NCI-H510A treated with DMSO at 0.1 percent for 48 hours (cell line): ENCODE results near the gene CACNA1C.
A peak's percentile ranks its signal among the peaks of the same experiment; 100 is the strongest.

Experiments
- DNase-seq: peaks from one replicate; lab custom pipeline; 2025; lab: John Stamatoyannopoulos, UW

Gene CACNA1C

GRCh38 chr12:2052826-2053678 lies at the start of gene CACNA1C:
Gene CACNA1C, plus strand, starts transcription at chr12:2052987. Its CDS starts 576 bp downstream, at chr12:2053563.
- peak; percentile 48 for DNase-seq

- peak; percentile 65 for DNase-seq
These were observed 49.1 kb upstream of the CACNA1C start for GRCh38 chr12:2003676-2004112.

GRCh38 chr12:2004113-2004929 lies 48.5 kb upstream of the CACNA1C start, which contains the start of gene DCP1B:
Gene DCP1B, minus strand, starts transcription at chr12:2004457. Its CDS starts 26 bp downstream, at chr12:2004431.
- peak; percentile 93 for DNase-seq

GRCh38 chr12:2008677-2009076 lies 44.1 kb upstream of the CACNA1C start:
- DNase-seq, result no peak

- no peak for DNase-seq
These were observed 43.2 kb upstream of the CACNA1C start for GRCh38 chr12:2009623-2010022.

GRCh38 chr12:2011643-2012607 lies 40.9 kb upstream of the CACNA1C start:
- DNase-seq, result no peak

- DNase-seq, result no peak
These were observed 39.7 kb upstream of the CACNA1C start for GRCh38 chr12:2013086-2013485.

GRCh38 chr12:2013527-2014223 lies 39.1 kb upstream of the CACNA1C start:
- no peak for DNase-seq

GRCh38 chr12:2014231-2014630 lies 38.6 kb upstream of the CACNA1C start:
- DNase-seq, result no peak

GRCh38 chr12:2016862-2017545 lies 35.8 kb upstream of the CACNA1C start:
- no peak for DNase-seq

GRCh38 chr12:2017546-2018337 lies 35.0 kb upstream of the CACNA1C start:
- no peak for DNase-seq

- DNase-seq, result no peak
These were observed 34.4 kb upstream of the CACNA1C start for GRCh38 chr12:2018391-2018790.

GRCh38 chr12:2019126-2019525 lies 33.7 kb upstream of the CACNA1C start:
- no peak for DNase-seq

GRCh38 chr12:2020511-2020910 lies 32.3 kb upstream of the CACNA1C start:
- DNase-seq, result no peak

GRCh38 chr12:2023365-2023764 lies 29.4 kb upstream of the CACNA1C start:
- DNase-seq, result no peak

GRCh38 chr12:2027351-2027750 lies 25.4 kb upstream of the CACNA1C start:
- no peak for DNase-seq

GRCh38 chr12:2029851-2030250 lies 22.9 kb upstream of the CACNA1C start:
- DNase-seq, result no peak

GRCh38 chr12:2032506-2032905 lies 20.3 kb upstream of the CACNA1C start:
- no peak for DNase-seq

- DNase-seq, result peak; percentile 79
These were observed 18.0 kb upstream of the CACNA1C start for GRCh38 chr12:2034633-2035430.
